Mesothelial cell of epicardium (in vitro differentiated cells): ENCODE data around the gene CACFD1. TPM values are rescaled to one million over a fixed set of nuclear protein-coding genes. Genes with fewer than 3 reads are reported as not detected.

Experiments
- DNase-seq, 2 experiments: peaks; one replicate each; pipeline ENCODE4 v3.0.0; 2021; ENCODE audit warnings: low spot score in 2 of 2; ENCODE audit not compliant: unreplicated experiment in 2 of 2
- H3K27ac Mint-ChIP-seq: 2 replicates; pipeline ENCODE4 v1.8.0; 2021; ENCODE audit warnings: mixed read lengths
- H3K27me3 Mint-ChIP-seq: 2 replicates; pipeline ENCODE4 v1.8.0; 2021; ENCODE audit warnings: low read depth, mixed read lengths
- H3K36me3 Mint-ChIP-seq: 2 replicates; pipeline ENCODE4 v1.8.0; 2021; ENCODE audit warnings: mixed read lengths
- H3K4me1 Mint-ChIP-seq: 2 replicates; pipeline ENCODE4 v1.8.0; 2021; ENCODE audit warnings: mixed read lengths
- H3K4me3 Mint-ChIP-seq: 2 replicates; pipeline ENCODE4 v1.8.0; 2021; ENCODE audit warnings: mild to moderate bottlenecking, moderate library complexity, mixed read lengths
- H3K9me3 Mint-ChIP-seq: 2 replicates; pipeline ENCODE4 v1.8.0; 2021; ENCODE audit warnings: mixed read lengths
- total RNA-seq: library from RNA; stranded (reverse); gene quantifications from 3 replicates; pipeline ENCODE4 v1.2.1, GENCODE V29; 2021
- TF ChIP-seq, protein P1 (sequence below): fragments of 200-600 bp; sonication (generic); IDR thresholded peaks from one replicate; pipeline ENCODE4 v1.5.0; 2021; ENCODE audit warnings: antibody characterized with exemption; ENCODE audit not compliant: unreplicated experiment

The CACFD1 gene
- total RNA-seq, 1 donor from 2014 or later: 35.4 TPM

DNA sequence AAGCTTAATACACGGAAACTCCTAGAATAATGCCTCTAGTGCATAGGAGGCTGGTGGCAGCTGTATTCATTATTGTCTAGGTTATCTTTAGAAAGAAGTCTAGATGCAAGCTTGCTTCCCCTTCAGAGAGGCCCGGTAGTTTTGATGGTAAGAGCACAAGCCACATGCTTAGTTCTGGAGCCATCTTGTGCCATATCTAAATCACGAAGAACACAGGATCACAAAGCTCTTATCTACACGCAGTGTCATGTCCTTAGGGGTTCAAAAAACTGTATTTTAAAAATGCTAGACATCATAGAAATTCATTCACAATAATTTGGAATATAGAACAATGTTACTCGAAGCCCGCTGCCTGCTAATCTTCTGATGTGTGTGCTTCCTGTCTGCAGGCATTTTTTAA lies 6.2 kb downstream of the CACFD1 start:
- no peak overlapping the region for H3K27ac Mint-ChIP-seq
- no peaks in the 10 kb centered on the region for H3K27me3 Mint-ChIP-seq
- H3K4me1 Mint-ChIP-seq: peaks cover 7% of the 10 kb centered on the region
- TF ChIP-seq, protein P1, sequence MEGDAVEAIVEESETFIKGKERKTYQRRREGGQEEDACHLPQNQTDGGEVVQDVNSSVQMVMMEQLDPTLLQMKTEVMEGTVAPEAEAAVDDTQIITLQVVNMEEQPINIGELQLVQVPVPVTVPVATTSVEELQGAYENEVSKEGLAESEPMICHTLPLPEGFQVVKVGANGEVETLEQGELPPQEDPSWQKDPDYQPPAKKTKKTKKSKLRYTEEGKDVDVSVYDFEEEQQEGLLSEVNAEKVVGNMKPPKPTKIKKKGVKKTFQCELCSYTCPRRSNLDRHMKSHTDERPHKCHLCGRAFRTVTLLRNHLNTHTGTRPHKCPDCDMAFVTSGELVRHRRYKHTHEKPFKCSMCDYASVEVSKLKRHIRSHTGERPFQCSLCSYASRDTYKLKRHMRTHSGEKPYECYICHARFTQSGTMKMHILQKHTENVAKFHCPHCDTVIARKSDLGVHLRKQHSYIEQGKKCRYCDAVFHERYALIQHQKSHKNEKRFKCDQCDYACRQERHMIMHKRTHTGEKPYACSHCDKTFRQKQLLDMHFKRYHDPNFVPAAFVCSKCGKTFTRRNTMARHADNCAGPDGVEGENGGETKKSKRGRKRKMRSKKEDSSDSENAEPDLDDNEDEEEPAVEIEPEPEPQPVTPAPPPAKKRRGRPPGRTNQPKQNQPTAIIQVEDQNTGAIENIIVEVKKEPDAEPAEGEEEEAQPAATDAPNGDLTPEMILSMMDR: no peak
- DNase-seq: no peak
- H3K9me3 Mint-ChIP-seq: no peaks in the 10 kb centered on the region
- no peak overlapping the region for H3K4me3 Mint-ChIP-seq
- peaks cover 3% of the 10 kb centered on the region for H3K36me3 Mint-ChIP-seq

DNA sequence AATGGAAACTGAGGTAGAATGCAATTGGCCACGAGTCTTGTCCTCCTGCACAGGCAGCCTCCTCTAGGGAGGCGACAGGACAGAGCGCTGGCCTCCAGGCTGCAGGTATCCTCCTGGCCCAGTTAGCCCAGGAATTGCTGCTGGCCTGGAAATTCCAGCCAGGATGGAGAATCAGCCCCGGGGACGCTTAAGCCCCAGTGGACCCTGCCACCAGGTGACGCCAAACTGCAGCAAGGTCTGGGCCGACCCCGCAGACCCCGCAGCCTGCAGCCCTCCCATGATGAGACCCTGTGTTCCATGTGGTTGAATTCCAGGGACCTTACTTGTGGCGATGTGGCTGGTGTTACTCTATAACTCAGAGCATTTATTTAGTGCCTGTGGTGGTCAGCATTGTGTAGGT lies 7.3 kb downstream of the CACFD1 start:
- Mint-ChIP-seq H3K36me3 (peaks cover 6% of the 10 kb centered on the region), H3K9me3 (no peaks in the 10 kb centered on the region), H3K4me1 (no peaks in the 10 kb centered on the region)

DNA sequence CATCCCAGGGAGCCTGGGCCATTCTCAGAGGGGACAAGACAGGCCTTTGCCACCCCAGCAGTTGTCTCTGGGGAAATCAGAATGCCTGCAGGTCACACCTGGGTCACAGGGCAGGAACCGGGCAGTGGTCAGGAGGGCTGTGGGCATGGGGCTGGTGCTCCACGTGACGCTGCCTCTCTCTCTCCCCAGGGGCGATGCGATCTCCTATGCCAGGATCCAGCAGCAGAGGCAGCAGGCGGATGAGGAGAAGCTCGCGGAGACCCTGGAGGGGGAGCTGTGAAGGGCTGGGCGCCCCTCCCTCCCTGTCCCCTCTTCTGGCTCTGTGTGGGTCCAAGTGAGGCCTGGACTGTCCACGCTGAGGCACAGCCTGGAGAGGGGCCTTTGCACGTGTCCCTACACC lies 8.6 kb downstream of the CACFD1 start:
- no peaks in the 10 kb centered on the region for H3K9me3 Mint-ChIP-seq
- H3K36me3 Mint-ChIP-seq: peaks cover 6% of the 10 kb centered on the region
- no peak overlapping the region for H3K27ac Mint-ChIP-seq
- DNase-seq: no peak
- TF ChIP-seq, protein P1: no peak
- no peaks in the 10 kb centered on the region for H3K4me1 Mint-ChIP-seq
- H3K27me3 Mint-ChIP-seq: no peaks in the 10 kb centered on the region
- H3K4me3 Mint-ChIP-seq: no peak overlapping the region

More for the DNA sequence above, 7.3 kb downstream of the CACFD1 start:
- Mint-ChIP-seq H3K4me3 (no peak overlapping the region), H3K27me3 (no peaks in the 10 kb centered on the region), H3K27ac (no peak overlapping the region)
- DNase-seq: no peak
- TF ChIP-seq, protein P1: no peak

DNA sequence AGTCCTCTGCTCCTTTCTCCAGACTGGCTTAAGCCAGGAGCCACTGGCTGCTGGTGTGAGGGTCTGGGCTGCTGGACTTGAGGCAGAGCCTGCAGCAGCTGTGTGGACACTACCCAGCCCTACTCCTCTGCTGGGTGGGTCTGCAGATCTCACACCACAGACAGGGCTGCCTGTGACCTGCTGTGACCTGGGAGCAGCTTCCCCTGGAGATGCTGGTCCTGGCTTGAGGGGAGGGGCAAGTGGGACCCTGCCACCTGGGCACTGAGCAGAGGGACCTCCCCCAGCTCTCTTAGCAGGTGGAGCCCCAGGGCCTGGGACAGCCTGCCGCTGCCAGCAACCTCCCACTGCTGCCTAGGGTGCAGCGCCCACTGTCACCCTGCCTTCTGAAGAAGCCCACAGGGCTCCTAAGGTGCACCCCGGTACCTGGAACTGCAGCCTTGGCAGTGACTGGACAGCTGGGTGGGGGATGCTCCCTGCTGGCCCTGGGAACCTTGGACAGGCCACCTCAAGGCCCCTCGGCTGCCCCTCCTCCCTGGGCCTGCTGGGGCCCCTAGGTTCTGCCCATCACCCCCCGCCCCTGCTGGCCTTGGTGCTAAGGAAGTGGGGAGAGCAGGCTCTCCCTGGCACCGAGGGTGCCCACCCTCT lies 9.1 kb downstream of the CACFD1 start:
- Mint-ChIP-seq H3K27ac (no peak overlapping the region), H3K4me3 (no peak overlapping the region), H3K4me1 (no peaks in the 10 kb centered on the region), H3K9me3 (no peaks in the 10 kb centered on the region), H3K36me3 (peaks cover 6% of the 10 kb centered on the region), H3K27me3 (no peaks in the 10 kb centered on the region)
- TF ChIP-seq, protein P1: no peak
- DNase-seq: no peak

DNA sequence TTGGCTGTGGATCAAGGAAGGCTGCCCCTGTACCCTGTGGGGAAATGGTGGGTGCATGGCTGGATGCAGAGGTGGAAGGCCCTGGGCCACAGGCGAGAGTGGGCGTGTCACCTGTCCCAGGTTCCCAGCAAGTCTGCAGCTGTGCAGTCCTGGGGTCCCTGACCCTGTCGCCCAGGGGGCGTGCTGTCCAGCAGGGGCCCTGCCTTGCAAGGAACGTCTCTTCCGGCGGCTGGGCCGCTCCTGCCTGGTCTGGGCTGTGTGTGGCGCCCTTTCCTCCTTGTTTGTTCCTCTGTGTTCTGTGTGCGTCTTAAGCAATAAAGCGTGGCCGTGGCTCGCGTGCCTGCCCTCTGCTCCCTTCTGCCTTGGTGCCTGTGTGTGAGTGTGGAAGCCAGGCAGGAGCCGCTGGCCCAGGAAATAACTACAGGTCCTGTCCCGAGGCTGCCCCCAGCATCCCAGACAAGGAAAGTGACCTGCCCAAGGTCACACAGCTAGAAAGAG lies 10.7 kb downstream of the CACFD1 start:
- Mint-ChIP-seq H3K9me3 (no peaks in the 10 kb centered on the region), H3K4me3 (no peak overlapping the region), H3K36me3 (peaks cover 5% of the 10 kb centered on the region), H3K4me1 (no peaks in the 10 kb centered on the region), H3K27me3 (no peaks in the 10 kb centered on the region), H3K27ac (no peak overlapping the region)
- TF ChIP-seq, protein P1: no peak
- DNase-seq: no peak
